ENCODE data around the gene RFNG.

GRCh38 chr17:82022981-82023446 lies 28.6 kb downstream of the RFNG start, which contains the start of gene LRRC45:
- TF ChIP-seq CTCF (IDR thresholded peaks at IDR 0.05) (no peak), EZH2 (IDR thresholded peaks at IDR 0.05; ENCODE audit: borderline replicate concordance, insufficient read depth, low read depth, low read length, poor library complexity, severe bottlenecking) (no peak)
